ENCODE results near the gene LIN7B.

Gene LIN7B

DNA sequence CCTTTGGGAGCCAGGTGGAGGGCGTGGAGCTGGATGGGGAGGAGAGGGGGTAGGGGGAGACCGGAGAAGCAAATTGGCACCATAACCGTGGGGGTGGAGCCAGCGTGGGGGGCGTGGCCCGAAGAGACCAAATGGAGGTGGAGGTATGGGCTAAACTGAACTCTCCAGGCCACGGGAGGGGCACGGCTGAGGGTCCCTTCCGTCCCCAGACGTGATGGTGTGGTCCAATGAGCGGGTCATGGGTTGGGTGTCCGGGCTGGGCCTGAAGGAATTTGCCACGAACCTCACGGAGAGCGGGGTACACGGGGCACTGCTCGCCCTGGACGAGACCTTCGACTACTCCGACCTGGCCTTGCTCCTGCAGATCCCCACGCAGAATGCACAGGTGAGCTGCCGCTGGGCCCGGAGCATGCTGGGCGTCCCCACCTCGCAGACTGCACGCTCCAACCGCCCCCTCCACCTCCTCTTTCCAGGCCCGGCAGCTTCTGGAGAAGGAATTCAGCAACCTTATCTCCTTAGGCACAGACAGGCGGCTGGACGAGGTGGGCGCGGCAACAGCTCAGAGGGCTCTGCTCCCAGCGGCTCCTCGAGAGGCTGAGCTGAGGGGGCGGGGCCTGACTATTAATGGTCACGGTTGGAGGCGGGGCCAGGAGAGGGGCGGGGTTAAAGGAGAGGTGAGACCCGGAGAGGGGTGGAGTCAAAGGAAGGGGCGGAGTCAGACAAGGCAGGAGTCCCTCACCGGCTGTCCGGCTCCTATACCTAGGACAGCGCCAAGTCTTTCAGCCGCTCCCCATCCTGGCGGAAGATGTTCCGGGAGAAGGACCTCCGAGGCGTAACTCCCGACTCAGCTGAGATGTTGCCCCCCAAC lies 34.8 kb downstream of the LIN7B start:
- DNase-seq: peak; percentile 39 to 72 (median 57)

GRCh38 chr19:49149652-49150105 lies 35.5 kb downstream of the LIN7B start:
- DNase-seq: no peak

DNA sequence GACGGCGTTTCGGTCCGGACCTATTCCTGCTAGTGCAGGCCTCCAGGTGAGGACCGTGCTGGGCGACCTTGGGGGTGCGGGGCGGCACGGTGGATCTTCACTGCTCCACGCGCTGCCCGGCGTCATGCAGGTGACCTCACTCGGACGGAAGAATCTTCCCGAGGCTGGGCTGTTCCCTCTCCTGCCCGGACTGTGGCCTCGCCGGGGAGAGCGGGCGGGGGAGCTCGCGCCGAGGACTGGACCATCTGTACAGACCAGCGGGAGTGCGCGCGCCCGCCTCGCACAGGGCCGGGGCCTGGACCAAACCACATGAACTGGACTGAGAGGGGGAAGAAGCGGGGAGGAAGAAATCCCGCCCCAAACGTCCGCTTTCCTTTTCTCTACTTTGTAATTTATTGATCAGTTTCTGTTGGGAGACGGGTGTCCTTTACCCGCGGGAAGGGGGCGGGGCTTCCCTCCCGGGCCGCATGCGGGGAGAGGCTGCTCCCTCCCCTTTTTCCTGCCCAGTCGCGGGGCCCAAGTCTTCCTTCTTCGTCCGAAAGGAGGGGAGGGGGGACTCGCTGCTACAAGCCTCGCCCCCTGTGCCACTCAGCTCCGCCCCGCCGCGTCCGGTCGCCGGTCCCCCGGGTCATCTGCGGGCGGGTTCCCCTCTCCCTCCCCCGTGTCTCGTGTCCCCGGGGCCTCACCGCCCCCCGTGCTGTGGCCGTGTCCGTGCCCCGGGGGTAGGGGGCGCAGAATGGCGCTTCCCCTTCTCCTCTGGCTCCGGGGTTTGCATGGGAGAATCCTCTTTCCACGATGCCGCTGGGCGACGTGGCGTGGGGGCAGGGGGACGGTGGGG lies 36.2 kb downstream of the LIN7B start:
- no peak for DNase-seq

GRCh38 chr19:49150944-49151243 lies 36.7 kb downstream of the LIN7B start:
- DNase-seq: no peak

DNA sequence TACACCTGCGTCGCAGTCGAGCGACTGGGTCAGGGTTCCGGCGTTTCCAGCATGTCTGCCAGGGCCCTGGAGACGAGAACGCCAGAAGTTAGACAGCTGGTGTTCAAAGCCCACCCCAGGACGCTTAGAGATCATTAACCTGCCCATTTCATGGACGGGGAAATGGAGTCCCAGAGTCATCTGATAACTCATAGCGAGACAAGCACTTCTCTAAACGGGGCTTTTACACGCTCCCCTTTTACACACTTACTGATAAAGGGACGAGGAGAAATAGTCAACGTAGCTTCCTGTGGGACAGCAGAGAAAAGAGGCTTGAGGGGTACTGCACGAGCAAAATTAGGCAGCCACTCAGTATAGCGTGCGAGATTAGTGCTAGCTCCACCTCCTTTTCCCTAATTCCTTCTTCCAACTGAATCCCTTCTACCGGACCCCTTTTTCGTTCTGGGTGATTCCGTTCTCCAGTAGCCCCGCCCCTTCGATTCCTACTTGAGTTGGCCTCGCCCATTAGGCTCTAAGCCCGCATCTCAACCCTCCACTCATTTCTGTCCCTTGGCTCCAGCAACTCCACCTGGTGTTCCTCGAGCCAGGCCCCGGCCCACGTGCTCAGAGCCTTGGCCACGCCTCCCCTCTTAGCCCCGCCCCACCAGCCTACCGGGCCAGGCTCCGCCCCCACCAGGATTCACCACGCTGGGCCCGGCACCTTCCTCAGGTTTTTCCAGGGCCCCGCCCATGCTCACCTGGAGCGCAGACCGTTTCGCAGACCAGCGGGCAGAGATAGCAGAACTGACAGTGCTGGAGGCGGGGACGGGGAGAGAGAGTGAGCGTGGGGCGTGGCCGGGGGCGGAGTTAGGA lies 37.3 kb downstream of the LIN7B start:
- no peak for DNase-seq

- DNase-seq: no peak
These were observed 38.0 kb downstream of the LIN7B start for GRCh38 chr19:49152119-49152550.

DNA sequence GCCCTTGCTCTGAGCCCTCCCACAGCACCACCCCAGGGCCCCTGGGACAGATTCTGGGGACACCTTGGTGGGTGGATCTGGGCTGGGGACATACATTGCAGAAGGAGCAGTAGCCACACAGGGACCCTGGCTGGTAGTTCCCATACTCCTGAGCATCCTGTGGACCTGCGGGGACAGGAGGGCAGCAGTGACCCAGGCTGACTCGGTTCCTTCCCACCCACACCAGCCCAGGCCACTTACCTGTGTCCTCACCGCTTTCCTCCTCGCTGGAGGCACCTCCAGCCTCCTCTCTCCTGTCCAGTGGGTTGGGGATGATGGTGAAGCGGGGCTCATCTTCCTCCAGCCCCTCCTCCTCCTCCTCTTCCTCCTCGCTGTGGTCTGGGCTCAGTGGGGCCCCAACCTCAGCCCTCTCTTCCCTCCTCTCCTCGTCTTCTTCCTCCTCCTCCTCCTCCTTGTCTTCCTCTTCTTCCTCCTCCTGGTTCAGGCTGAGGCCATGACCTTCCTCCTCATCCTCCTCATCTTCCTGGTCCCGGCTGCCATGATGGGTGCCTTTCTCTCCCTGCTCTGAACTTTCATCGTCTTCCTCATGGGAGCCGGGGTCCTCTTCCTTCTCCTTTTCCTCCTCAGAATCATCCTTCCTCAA lies 39.1 kb downstream of the LIN7B start:
- no peak for DNase-seq

DNA sequence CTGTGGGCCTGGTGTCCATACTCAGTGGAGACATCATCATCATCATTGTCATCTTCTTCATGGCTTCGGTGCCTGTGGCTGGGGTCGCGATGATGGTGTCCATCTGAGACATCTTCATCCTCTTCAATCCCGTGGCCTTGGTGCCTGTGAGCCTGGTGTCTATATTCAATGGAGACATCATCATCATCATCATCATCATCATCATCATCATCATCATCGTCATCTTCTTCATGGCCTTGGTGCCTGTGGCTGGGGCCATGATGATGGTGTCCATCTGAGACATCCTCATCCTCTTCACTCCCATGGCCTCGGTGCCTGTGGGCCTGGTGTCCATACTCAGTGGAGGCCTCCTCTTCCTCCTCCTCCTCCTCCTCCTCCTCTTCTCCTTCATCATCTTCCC lies 40.1 kb downstream of the LIN7B start:
- DNase-seq: no peak

GRCh38 chr19:49155005-49155819 lies 41.0 kb downstream of the LIN7B start, which contains the start of gene HRC:
Gene HRC, minus strand, starts transcription at chr19:49155396. Its CDS starts 159 bp downstream, at chr19:49155237.
- no peak for DNase-seq

DNA sequence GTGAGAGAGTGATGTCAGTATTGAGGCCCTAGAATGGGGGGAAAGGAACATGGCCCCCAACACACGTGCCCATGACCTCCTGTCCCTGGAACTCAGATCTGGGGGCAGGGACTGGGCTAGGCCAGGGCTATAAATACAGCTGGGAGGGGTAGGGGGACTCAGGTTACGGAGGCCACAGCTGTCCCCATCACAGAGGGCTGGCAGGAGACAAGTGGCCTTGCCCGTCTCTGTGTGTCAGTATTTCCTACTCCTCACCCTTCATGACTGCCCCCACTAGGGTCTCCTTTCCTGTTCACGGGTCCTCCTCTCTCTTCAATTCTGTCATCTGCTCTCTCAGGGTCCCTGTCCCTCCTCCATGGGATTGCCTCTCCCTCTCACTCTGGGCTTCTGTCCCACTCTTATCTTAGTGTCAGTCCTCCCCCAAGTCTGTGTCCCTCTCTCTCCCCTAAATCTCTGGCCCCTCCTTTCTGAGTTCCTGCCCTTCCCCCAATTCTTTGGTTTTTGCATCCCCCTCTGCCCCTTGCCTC lies 41.7 kb downstream of the LIN7B start:
- DNase-seq: no peak

GRCh38 chr19:49157445-49158224 lies 43.5 kb downstream of the LIN7B start, which contains the start of gene TRPM4:
Gene TRPM4, plus strand, starts transcription at chr19:49157792. Its CDS starts 75 bp downstream, at chr19:49157867.
- peak in 1 of 4 experiments; percentile 13 for DNase-seq

DNA sequence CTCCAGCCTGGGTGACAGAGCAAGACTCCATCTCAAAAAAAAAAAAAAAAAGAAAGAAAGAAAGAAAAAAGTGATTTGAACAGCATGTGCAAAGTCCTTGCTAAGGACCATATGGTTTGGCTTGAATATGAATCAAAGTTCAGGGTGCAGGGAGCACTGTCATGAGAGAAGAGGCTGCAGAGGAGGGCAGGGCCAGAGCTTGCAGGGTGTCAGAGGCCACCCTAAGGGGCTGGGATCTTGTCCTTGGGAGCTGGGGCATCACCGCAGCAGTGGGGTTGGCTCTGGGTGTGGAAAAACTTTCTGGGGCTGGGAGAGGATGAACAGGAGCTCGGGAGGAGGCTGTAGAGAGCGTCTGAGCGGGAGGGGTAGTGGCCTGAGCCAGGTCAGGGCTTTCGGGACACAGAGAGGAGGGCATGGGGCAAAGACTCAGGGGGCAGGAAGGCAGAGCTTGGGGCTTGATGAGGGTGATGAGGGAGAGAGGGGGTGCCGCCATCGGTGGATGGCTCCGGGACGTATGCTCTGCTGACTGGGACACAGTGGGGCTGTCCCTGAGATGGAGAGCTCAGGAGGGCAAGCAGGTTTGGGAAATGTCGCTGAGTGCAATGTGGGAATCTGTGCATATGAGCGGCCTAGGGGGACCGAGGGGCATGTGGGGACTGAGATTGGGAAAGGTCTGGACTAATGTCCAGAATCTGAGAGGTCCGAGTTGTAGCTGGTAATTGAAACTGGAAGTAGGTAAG lies 46.5 kb downstream of the LIN7B start:
- no peak for DNase-seq

DNA sequence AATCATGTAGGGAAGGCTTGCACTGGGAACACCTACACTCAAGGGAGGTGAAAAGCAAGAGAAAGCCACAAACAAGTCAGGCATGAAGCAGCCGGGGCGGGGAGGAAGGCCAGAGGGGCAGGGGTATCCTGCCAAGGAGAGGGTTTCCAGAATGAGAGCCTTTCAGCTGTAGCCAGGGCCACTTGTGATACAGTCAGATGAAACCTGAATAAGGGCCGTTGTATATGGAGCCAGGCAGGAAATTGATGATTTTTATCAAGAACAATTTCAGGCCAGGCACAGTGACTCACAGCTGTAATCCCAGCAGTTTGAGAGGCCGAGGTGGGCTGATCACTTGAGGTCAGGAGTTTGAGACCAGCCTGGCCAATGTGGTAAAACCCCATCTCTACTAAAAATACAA lies 47.8 kb downstream of the LIN7B start:
- no peak for DNase-seq

GRCh38 chr19:49165111-49165750 lies 51.1 kb downstream of the LIN7B start:
- DNase-seq: no peak

- no peak for DNase-seq
These were observed 51.7 kb downstream of the LIN7B start for GRCh38 chr19:49165865-49166301.

DNA sequence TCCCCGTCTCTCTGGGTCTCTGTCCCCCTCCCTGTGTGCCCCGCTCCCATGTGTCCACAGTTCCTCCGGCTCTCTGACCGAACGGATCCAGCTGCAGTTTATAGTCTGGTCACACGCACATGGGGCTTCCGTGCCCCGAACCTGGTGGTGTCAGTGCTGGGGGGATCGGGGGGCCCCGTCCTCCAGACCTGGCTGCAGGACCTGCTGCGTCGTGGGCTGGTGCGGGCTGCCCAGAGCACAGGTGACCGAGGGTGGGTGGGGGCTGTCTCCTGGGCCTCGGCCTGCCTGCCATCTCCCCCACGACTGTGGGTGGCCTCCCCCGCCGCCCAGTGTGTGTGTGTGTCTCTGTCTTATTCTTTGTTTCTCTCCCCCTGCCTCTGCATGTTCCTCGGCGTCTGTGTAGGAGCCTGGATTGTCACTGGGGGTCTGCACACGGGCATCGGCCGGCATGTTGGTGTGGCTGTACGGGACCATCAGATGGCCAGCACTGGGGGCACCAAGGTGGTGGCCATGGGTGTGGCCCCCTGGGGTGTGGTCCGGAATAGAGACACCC lies 53.8 kb downstream of the LIN7B start:
- no peak for DNase-seq
